Measurements from ENCODE around the gene PPP2R5C.

Gene PPP2R5C

DNA sequence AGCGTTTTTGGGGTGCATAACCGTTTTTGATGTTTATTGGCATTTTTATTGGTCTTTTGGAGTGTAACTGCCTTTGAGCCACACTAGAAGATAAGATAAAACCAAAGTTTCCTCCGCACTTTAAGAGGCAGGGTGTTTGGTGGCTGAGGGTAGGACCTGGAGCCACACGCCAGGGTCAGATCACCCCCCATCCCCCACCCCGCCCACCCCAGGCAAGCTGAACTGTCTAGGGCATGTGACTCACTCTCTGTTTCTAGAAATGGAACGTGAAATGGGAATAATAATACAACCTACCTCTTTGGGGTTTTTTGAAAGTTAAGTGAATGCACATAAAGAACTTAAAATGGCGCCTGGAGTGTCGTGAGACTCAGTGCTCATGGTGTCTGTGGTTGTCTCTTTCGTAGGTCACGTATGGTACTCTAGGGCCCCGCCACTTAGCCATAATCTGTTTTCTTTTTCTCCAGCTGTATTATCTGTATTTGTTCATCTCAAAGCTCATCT is 56.0 kb downstream of the PPP2R5C start:
- DNase-seq: no peak

DNA sequence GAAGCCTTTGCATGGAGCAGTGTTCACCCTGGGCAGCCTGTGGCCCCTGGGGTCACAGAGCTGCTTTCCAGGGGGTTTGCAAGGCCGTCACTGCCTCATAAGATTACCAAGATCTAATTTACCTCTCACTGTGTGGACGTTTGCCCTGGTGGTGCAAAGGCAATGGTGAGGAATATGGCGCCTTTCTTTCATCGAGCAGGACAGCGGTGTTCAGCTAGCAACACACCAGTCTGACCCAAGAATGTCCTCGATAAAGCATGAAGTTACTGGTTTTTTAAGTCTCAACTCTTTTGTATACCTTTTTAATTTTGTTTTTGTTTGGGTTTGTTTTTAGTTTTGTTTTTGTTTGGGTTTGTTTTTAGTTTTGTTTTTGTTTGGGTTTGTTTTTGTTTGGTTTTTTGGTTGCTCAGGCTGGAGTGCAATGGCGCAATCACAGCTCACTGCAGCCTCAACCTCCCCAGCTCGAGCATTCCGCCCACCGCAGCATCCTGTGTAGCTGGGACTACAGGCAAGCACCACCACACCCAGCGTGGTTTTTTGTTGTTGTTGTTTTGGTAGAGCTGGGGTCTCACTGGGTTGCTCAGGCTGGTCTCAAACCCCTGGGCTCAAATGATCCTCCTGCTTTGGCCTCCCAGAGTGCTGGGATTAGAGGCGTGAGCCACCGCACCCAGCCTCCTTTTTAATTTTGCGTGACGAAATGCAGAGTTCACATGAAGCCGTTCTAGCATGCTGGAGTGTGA is 57.9 kb downstream of the PPP2R5C start:
- DNase-seq: no peak

DNA sequence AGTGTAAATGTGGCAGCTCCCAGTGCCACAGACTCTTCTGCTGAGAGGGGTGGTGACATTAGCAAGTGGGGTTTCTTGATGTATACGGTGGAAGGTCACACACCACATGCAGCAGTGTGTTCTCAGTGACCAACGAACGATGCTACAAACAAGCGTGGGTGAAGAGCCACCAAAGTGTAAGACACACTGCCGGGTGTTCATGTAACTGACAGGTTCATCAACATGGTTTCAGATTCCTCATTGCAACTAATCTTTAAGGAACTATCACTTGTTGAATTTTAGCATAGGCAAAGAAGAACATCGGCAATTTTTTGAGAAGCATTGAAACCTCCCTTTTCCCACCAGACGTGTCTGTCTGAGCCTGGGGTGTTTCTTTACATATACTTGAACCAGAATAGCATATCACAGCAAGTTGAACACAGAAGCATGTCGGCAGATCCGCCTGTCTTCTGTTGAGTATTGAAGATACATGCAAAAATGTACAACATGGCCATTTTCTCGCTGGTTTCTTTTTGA is 58.8 kb downstream of the PPP2R5C start:
- DNase-seq: no peak

DNA sequence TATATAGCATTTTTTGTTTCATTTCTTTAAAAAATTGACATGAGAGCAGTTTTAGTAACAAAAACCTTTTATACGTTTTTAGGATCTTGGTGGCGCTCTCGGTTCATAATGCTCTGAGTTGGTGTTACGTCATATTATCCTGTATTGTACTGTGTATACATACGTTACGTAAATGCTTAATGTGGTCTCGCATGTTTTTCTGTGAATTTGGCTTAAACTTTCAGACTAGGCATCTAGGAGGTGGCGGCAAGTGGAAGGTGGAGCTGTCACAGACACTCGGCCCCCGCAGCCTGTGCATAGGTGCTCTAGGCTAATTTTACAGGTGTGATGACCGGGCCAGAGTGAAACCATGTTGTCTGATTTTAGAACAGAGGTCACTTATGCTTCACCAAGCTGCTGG is 60.0 kb downstream of the PPP2R5C start:
- DNase-seq: no peak

DNA sequence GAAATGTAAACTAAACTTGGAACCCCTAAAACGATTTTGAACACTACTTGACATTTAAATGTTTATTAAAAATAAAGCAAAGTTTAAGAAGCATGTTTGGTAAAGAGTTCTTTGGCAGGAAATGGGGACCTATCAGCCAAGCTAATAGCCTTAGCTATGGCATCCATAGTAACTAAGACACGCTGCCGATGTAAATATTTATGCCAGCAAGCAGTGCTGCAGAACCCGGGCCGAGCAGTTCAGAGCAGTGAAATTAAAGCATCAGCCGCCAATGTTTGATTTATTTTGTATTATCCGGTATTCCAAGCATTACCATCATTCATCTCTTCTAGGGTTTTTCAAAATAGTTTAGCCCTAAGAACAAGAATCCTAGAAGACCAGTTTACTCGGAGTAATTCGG is 61.6 kb downstream of the PPP2R5C start:
- DNase-seq: no peak

DNA sequence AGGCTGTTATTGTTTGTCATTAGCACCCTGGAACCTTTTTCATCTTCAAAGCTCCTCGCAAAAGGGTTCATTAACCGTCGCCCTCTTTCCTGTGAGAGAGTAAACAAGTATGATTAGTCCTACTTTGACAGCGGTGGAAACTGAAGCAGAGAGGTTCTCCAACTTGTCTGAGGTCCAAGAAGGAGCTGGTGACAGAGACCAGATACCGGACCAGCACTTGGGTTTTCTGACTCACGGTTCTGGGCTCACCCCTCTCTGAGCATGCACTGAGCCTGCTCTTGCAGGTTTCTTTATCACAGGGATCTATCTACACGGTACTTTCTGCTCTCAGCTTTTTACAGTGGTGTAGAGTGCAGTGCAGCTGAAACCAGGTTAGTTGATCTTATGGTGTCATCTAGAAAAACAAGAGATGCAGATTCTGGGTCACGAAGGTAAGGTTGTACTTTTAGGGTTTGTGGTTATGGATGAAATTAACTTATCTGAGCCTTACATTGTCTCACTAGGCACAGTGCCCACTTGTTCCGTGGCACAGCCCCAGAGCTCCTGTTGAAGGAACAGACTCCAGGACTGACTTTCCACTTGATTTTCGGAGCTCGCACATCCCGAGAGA is 62.1 kb downstream of the PPP2R5C start:
- DNase-seq: no peak

DNA sequence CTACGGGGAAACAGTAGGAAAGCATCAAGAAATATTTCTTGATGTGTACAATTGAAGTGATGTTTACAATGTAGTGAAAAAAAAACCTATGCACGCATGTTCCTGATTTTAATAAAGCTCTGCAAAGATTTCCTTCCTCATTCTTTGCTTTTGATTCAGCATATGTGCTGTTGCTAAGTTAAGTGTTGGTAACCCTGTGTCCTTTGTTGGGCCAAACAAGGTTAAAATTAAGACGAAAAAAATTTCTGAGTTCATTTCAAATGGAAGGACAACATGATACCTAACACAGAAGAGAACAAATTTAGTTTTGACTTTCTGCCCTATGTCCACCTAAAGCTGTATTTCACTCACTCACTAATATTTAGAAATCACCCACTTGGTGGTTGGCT is 62.8 kb downstream of the PPP2R5C start:
- no peak for DNase-seq

DNA sequence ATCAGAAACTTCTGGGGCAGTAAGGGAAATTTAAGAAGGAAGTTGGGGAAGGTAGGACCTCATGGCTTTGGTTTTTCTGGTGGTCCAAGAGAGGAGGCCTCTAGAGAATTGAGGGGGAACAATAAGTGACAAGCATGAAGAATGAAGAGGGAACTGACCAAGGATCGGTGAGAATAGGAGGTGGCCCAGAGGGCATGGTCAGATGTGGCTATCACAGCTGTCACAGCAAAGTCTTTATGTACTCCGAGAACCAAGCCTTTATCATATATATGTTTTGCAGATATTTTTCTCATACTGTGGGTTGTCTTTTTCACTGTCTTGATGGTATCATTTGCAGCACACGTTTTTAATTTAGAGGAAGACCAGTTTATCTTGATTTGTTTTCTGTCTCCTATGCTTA is 64.3 kb downstream of the PPP2R5C start:
- DNase-seq: no peak

DNA sequence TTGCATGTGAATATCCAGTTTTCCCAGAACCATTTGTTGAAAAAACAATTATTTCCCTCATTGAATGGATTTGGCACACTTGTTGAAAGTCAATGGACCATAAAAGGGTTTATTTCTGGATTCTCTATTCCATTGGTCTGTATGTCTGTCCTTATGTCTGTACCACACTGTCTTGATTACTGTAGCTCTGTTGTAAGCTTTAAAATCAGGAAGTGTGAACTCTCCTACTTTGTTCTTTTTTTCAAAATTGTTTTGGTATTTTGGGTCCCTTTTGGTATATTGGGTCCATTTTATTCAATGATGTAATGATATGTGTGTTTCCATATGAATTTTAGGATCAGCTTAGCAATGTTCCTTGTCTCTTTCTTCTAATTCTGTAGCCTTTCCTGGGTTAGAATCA is 64.8 kb downstream of the PPP2R5C start:
- no peak for DNase-seq

DNA sequence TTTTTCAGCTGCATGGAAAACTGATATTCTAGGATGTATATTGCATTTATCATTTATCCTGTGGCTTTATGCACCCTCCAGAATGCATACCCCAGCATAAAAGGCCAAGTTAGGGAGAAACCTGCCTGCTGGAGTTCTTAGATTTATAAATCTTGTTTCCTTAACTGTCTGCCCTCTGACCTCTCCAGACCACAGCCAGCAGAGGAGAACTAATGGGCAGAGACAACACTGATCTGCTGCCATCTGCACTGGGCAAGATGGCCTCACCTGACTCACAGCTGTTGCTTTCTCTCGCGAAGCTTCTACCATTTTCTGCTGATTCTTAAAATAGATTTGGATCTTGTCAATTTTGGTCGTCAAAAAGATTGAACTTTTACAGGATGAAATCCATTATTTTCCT is 65.8 kb downstream of the PPP2R5C start:
- DNase-seq: no peak

DNA sequence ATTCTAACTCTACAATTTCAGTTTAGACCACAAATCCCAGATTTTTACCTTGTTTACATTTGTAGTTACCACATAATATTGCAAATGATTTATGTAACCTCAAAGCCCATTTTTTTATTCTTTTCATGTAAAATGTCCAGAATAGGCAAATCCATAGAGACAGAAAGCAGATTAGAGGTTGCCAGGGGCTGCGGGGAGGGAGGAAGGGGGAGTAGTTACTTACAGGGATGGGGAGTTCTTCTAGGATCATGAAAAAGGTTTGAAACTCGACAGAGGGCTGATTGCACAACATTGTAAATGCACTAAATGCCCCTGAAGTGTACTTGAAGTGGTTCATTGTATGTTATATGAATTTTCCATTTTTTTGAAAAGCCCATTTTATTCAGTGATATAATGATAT is 66.5 kb downstream of the PPP2R5C start:
- DNase-seq: no peak

DNA sequence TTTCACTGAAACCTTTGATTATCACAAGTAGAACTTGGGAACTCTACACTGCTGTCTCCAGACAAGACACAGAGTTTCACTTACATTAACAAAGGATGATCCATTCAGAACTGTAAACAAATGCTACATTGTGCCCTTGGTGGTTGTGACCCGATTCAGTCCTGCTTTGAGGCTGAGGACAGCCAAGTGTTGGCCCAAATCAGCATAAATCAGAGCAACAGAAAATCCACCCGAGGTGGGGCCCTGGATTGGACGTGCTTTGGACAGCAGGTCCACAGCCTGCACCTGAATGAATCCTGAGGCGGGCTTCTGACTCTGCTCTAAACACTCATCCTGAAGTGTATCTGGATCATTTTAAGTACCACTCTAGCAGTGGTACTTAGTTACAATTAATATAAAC is 68.8 kb downstream of the PPP2R5C start:
- no peak for DNase-seq

DNA sequence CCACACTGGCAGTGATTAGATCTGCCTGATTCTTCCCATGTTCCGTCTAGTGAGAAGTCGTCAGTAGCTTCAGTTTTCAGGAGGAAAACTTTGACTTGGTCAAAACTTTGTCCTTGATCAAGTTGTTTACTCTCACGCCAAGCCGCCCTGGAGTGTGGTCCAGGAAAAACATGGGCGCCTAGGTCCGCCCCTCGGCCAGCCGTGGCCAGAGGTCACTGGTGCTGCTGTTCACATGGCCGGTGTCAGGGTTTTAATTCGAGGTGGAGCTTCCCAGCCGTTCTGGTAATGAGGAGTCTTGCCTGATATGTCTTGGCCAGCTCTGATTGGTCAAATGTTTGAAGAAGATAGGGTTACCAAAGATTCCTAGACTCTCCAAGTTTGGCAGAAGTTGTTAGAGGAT is 71.5 kb downstream of the PPP2R5C start:
- DNase-seq: no peak

DNA sequence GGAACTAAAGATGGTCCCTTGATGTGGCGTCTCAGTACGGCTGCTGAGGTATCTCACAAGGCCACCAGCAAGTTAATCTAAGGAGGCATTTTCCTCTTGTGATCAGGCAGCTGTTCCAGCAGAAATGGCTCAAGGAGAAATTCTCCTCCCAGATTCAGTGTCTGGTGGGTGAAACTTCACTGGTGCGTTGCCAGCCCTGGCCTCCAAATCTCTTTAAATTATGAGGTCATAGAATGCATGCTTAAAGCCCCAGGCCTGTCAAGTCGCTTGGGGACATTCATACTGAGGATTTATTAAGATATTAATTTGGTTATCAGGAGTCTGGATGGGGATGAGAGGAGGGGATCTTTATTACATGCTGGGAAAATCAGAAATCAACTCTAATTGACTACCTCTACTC is 72.9 kb downstream of the PPP2R5C start:
- no peak for DNase-seq

DNA sequence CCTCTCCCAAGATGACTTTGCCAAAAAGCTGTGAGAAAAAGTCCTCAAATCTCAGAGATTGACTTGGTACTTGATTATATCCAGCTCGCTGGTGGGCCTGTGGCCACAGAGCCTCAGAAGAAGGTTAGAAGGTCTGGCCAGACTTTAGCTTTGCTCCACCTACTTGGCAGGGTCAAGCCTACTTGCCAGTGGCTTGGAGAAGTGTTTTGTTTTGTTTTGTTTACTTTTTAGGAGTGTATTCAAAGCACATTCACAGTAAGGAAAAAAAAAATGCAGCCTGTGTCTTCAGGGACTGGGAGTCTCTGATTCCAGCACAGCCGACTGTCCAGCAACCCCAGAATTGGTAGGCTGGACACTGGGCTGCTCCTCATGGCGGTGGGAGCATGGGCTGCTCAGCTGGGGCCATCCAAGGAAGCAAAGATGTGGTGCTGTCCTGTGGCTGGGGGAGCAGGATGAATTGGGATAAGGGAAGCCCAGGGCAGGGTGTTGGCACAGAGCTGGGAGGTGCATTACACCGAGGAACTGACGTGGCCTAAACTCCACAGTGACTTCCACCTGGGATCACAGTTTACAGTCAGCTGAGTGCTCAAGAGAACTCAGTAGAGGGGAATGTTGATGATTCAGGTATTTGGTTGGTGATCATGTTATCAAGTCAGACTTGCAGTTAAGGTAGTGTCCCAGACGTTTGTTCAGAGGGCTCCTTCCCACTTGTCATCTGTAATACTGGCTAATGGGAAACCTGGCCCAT is 73.5 kb downstream of the PPP2R5C start:
- no peak for DNase-seq

DNA sequence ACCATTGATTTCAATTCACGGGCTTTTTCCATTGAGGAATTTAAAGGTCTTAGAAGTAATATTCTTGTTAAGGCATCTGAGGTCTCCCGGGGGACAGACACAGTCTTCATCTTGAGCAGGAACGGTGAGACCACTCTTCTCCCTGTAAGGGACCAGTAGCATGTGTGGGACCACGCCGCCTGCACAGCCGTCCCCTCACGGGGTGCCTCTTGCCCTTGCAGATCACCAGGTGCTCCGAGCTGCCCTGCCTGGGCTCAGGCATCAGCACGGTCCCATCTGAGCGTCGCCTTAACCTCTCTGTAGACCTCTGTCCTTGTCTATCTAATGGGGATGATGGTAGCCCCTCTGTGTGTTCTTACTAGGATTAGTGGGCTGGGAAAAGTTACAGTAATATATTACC is 74.1 kb downstream of the PPP2R5C start:
- no peak for DNase-seq

DNA sequence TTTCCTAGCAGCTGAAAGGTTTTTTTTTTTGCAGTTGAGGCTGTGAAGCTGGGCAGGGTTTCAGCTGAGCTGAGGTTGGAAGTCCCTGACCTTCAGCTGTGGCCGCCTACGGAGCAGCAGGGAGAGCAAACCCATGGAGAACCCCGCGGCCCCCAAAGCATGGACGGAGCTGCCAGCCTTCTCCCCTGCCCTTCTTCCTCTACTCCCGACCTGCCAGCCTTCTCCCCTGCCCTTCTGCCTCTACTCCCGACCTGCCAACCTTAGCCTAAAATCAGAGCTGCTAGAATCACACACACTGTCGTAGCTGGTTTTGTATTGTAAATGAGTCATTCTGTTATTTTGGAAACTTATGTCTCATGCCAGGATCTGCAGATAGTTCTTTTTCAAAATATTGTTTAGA is 74.6 kb downstream of the PPP2R5C start:
- no peak for DNase-seq

DNA sequence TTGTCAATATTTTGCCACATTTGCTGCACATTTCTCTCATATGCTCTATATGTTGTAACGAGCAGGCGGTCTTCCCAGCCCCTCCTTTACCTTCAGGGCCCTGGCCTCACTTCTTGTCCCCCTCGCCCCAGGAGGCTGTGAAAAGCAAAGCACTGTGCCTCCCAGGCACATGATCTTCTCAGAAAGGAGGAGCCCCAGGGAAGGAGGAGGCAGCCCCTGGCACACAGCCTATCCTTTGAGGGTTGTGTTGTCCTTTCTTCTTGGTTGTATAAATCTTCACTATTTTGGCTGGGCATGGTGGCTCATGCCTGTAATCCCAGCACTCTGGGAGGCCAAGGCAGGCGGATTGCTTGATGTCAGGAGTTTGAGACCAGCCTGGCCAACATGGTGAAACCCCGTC is 77.0 kb downstream of the PPP2R5C start:
- no peak for DNase-seq

DNA sequence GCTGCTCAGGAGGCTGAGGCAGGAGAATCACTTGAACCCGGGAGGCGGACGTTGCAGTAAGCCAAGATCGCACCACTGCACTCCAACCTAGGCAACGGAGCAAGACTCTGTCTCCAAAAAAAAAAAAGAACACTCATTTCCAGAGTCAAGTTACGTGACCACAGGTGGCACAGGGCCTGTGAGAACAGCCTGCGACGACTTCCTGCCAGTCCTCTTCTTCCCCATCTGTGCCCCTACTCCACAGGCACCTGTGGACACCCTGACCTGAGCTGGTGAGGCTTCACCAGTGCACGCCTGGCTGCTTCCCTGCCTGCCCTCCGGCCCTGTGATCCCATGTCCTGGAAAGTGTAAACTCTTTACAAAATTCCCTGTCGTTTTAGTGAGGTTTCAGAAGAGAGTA is 77.7 kb downstream of the PPP2R5C start:
- no peak for DNase-seq

DNA sequence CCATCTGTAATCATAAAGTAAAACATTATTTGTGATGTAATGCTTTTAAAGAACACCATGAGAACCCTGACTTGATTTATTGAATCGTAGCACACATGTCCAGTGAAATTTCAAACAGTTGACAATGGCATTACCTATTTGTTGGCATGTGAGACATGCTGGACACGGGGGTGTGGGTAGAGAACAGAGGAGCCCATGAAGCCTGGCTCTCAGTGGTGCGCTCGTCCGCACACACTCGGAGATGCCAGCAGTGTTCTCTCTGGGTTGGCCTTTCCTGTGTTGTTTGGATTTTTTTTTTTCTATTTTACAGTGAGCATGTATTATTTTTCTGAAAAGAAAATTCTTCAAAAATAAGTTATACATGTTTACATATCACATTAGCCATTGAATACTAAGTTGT is 78.2 kb downstream of the PPP2R5C start:
- DNase-seq: no peak

DNA sequence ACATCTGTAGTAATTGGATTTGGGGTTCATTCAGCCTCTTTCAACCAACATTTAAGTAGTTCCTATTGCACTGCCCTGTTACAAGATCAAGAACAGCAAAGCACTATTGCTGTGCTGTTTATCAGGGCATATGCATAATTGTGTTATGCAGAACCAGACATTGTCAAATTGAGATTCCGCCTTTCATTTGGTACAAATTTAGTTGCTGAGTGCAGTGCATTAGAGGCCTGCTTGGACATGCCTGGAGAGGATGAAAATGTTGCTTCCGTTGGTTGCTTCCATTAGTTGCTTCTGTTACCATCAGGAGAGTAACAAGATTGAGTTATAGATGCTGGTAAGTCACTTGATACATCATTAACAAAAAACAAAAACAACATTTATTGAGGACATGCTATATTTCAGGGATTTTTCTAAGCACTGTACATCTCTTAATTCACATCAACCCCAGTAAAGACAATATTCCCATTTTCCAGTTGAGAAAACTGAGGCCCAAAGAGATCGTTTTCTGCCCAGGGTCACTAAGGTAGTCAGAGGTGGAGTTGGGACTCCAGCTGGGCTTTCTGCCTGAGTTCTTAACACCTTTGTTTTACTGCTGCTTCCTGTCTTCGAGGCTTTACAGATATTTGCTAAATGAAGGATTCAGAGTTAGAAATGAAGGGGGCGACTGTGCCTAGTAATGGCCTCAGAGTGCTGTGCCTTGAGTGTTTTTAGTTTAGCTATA is 79.3 kb downstream of the PPP2R5C start:
- no peak for DNase-seq

DNA sequence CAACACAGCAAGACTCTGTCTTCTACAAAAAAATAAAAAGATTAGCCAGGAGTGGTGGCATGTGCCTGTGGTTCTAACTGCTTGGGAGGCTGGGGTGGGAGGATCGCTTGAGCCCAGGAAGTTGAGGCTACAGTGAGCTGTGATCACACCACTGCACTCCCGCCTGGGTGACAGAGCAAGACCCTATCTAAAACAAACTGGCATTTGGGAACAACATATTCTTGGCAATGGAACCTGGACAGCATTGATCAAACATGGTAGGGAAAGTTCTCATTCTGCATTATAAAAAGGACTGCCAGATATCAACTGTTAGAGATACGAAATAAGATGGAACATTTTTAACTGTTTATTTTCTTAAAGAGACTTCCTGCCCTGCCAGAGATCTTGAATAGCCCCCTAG is 81.5 kb downstream of the PPP2R5C start:
- no peak for DNase-seq

DNA sequence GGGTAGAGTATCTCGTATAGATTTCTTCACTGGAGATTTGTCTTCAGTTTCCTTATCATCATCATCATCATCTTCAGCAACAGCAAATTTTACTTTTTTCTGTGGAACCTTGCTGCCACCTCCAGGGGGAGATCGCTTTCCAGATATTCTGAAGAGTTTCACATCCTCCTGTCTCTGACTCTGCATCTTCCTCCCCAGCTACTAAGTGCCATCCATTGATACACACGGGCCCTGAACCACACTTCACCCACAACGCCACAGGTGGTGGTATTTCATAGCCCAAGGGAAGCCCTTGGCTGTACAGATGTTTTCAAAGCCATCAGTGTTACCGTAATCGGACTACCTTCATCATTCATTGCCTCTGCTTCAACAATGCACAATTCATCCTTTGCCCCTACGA is 82.2 kb downstream of the PPP2R5C start:
- DNase-seq: no peak
